Measurements from ENCODE around the gene SV2B. TPM values are rescaled to one million over a fixed set of nuclear protein-coding genes. Genes with fewer than 3 reads are reported as not detected.
"Not testable (repeated sequence)": the region's sequence is repeated elsewhere in the genome, so short reads cannot be mapped to it uniquely, and the experiment has no call there.

The SV2B gene
- total RNA-seq, 2 donors from 2014 or later, result 2.9 to 3.4 TPM

DNA sequence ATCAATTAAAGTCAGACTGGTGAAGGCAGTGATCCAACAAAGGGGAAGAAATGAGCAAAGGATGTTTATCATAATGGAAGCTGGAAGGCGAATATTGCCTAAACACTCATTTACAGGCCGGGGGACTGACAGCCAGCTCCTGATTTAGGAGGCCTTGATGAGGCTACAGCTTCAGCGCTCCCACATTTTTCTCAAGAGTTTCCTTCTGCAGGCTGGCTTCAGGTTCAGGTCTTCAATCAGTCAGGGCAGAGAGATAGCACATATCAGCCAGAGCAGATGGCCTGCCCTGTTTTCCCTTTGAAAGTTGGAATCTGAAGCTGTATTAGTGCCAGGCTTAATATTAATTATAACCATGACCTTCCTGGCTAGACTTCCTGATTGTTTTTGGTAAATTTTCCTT is 218.9 kb downstream of the SV2B start:
- DNase-seq (ENCODE audit: low spot score), result no peak
- intact Hi-C loops (cut with DNase I), result no loop called here

DNA sequence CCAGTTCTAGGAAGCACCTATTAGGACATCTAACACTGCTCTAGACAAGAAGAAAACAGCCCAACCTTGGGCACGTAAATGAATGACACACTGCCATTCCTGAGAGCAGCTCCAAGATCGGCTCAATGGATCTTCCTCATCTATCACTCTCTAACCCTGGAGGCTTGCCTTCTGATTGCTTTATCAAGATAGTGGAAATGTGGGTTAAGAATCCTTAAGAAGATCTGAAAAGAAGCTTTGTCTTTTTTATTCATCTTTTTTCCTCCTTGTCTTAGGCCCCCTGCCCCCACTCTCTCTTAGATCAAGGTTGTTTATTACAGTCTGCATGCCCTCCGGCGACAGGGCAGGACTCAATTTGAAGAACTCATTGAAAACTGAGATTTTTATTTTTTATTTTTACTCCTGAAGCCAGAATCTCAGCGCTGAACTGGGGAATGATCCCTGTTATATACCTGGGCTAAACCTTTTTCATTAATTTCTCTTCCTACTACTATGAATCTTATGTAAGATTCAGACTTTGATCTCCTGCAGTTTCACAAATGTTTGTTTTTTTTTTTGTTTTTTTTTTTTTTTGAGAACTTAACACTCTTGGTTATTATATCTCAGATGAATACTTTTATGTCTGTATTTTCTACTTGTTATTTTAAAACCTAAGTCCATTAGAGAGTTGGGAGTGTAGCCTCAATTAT is 219.5 kb downstream of the SV2B start:
- DNase-seq (ENCODE audit: low spot score), result no peak
- intact Hi-C loops (cut with DNase I), result no loop called here

DNA sequence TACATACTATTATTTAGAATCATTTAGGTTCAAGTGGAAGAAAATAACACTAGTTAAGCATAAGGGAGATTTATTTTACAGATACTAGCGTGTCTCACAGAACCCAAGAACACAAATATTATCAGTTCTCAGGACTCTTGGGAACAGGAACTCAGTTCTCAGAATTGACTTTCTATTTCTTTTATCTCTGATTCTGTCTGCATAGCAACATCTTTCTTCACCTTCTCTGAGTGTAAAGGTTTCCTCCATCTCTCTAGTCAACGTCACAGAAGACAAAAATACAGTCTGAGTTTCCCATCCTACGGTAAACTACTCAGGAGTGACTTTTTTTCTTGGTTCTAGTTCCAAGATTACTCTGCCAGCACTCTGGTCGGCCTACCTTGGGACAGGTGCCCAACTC is 220.0 kb downstream of the SV2B start:
- DNase-seq (ENCODE audit: low spot score), result no peak
- intact Hi-C loops (cut with DNase I), result no loop called here

DNA sequence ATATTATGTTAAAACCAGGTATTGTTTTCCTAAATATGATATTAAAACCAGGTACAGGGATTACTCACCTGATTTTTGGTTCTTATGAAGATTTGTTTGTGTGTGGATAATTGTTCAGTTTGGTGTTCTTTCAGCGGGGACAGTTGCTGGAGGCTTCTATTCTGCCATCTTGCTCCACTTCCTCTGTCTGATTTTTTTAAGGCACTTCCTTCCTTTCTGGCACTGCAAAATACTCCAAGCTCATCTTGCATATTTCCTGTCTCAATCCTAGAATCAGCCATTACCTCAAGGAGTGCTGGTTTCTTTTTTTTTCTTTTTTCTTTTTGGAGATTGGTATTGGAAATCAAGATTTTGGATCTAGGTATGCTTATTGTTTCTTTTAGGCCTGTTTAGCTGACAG is 229.9 kb downstream of the SV2B start:
- intact Hi-C loops (cut with DNase I), result no loop called here

DNA sequence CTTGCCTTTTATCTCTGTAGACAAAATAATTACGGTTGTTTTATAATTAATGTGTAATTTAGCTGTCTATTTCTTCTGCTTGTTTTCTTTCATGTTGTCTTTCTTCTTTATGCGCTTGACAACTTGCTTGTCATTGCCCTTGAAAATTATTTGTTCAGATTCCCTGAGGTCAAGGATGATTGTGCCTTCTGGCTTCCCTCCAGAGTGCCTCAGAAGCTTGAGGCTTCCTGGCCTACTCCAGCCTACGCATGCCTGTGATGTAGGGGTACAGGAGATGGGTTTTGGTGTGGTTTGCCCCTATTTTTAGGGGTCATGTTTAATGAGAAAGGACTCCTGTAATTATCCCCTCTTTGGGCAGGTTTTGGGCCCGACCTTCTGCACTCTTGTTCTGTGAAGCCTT is 231.5 kb downstream of the SV2B start:
- no peak for DNase-seq (ENCODE audit: low spot score)
- intact Hi-C loops (cut with DNase I), result no loop called here

More for the DNA sequence above, 229.9 kb downstream of the SV2B start:
- DNase-seq (ENCODE audit: low spot score), result no peak

DNA sequence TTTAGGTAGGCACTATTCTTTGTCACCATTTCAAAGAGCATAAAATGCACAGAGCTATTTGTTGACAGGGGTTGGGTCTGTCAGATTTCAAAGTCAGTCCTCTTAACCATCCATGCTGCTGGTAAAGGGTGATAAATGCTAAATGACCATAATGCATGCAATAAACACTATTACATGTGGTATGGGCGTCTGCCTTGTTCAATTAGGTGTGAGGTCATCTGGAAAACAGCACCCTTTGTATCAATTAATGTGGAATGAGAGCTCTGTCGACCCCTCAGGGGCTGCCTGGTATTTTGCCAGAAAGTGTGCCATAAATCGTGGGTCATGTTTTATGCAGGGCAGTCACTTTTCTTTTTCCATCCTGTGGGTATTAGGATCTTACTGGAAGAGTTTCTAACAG is 235.6 kb downstream of the SV2B start:
- no peak for DNase-seq (ENCODE audit: low spot score)
- intact Hi-C loops (cut with DNase I), result no loop called here

DNA sequence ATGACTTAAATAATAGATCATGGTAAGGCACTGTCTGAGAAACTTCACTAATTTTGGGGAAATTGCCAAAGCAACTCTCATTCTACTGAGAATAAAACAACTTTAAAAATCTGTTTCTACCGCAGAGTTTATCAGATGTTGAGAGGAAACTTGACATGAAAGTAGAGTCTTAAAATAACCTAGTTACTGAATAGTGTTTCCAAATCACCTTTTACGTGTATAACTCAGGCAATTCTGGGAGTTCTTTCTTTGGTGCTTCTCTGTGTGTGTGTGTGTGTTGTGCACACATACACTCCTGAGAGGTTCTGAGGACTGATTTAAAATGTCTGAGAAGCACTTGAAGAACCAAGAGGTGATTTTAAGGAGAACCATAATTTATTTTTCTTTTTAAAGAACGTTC is 236.6 kb downstream of the SV2B start:
- intact Hi-C loops (cut with DNase I), result no loop called here
- DNase-seq (ENCODE audit: low spot score), result no peak

DNA sequence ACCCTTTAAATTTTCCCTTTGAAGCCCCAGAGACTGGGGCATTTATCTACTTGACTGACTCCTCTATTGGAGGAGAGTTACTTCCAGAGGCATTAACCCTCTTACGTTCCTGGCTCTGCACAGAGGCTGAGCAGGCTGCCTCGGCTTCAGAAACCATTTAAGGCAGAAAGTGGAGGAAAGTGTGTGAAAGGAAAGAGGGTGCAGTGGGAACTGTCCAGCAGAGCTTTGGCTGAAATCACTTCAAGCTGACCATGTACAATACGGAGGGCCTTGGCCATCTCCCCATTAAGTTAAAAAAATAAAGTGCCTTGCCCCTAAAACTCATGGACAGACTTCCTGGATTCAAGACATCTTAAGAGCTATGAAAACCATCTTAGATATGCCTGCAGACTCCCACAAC is 238.7 kb downstream of the SV2B start:
- no peak for DNase-seq (ENCODE audit: low spot score)
- intact Hi-C loops (cut with DNase I), result no loop called here

DNA sequence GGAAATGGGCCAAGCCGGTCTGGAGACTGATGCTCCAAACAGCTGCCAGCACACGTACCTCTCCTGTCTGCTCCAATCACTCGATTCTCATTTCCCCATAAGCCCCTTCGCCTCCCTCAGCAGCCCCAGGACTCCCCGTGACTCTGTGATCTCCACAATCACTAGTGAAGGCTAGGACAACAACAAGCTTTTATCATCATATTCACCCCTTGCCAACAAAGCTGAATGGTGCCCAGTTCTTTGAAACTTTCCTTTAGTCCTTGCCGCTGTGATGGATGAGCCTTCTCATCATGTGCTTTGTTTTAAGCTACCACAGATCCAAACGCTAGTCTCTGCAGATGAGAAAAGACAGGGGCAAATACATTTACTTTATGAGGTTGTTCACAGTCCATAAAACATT is 242.0 kb downstream of the SV2B start:
- DNase-seq (ENCODE audit: low spot score), result no peak
- intact Hi-C loops (cut with DNase I), result no loop called here

DNA sequence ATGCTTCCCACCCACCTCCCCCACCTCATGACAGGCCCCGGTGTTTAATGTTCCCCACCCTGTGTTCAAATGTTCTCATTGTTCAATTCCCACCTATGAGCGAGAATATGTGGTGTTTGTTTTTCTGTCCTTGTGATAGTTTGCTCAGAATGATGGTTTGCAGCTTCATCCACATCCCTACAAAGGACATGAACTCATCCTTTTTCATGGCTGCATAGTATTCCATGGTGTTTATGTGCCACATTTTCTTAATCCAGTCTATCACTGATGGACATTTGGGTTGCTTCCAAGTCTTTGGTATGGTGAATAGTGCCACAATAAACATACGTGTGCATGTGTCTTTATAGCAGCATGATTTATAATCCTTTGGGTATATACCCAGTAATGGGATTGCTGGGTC is 244.9 kb downstream of the SV2B start:
- intact Hi-C loops (cut with DNase I), result not testable (repeated sequence)

DNA sequence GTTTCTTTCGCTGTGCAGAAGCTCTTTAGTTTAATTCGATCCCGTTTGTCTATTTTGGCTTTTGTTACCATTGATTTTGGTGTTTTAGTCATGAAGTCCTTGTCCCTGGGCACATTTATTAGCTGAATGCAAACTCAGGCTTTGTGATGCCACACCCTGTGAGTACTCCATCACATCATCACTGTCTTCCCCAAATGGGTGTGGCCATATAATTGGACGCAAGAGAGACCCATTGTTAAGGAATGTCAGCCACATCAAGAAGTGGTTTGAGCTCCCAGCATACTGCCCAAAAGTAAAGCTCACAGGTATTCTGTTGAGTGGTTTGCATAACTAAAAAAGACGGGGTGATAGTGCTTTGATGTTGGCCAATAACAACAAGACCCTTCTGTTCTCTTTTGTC is 245.7 kb downstream of the SV2B start:
- DNase-seq (ENCODE audit: low spot score), result no peak
- intact Hi-C loops (cut with DNase I), result no loop called here

More for the DNA sequence above, 244.9 kb downstream of the SV2B start:
- DNase-seq (ENCODE audit: low spot score), result not testable (repeated sequence)

DNA sequence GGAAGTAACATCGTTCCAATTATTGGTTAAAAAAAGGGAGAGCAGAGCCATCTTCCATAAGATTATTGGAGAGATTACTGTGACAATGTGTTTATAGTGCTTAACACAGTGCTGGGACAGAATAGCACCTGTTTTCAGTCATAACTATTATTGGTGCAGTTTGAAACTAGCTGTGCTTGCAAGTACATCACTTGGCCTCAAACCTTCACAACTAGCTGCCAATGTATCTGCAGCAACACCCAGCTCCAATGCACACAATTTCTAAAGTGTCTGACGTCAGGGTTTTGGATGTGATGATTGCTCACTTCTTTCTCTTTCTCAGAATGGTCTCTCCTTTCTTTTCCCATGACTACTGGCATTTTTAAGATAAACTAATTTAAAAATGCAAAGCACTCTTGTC is 246.2 kb downstream of the SV2B start:
- intact Hi-C loops (cut with DNase I), result no loop called here

DNA sequence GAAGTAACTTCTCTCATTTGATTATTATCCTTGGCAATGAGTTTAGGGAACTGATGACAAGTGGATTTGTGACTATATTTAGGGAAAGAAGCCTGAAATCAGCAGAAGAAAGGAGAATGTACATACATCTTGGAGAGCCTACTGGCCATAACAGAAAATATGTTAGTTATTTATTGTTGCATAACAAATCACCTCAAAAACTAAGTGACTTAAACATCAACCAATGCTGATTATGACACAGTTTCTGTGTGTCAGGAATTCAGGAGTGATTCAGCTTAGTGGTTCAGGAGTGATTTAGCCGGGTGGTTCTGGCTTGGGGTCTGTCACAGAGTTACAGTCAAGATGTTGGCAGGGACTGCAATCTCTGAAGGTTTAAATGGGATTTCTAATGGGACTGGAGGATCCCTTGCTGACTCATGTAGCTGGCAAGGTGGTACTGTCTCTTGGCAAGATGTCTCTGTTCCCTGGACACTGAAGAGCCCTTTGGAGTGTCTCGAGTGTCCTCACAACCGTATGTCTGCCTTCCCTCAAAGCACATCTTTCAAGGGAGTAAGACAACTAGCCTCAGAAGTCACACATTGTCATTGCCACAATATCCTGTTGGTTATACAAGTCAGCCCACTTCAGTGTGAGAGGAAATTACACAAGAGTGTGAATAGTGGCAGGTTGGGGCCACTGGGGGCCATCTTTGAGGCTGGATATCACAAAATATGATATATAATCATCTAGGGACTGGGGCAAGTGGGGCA is 248.9 kb downstream of the SV2B start:
- intact Hi-C loops (cut with DNase I), result no loop called here
- no peak for DNase-seq (ENCODE audit: low spot score)

More for the DNA sequence above, 246.2 kb downstream of the SV2B start:
- no peak for DNase-seq (ENCODE audit: low spot score)

Other genes with a start within 250 kb of the SV2B start
- gene FURIN, start 231.7 kb upstream of the SV2B start, total RNA-seq, result 10 to 100 TPM; 38.0 to 52.0 TPM
- gene FES, start 215.8 kb upstream of the SV2B start, total RNA-seq, result 10 to 100 TPM; 31.7 to 41.8 TPM
- 10 to 100 TPM; 53.0 to 57.6 TPM for gene MAN2A2, start 197.0 kb upstream of the SV2B start, total RNA-seq
- 1 to 10 TPM; 5.9 to 8.6 TPM for gene HDDC3, start 167.7 kb upstream of the SV2B start, total RNA-seq
- 10 to 100 TPM; 63.6 to 75.8 TPM for gene UNC45A, start 165.0 kb upstream of the SV2B start, total RNA-seq
- gene RCCD1, start 145.4 kb upstream of the SV2B start, total RNA-seq, result 1 to 10 TPM; 5.1 to 7.4 TPM
- 1 to 10 TPM; 6.2 to 7.9 TPM for gene PRC1, start 105.7 kb upstream of the SV2B start, total RNA-seq
- 10 to 100 TPM; 10.1 to 14.3 TPM for gene VPS33B, start 77.7 kb upstream of the SV2B start, total RNA-seq